ENCODE data around the gene IRF9.

Gene IRF9

GRCh38 chr14:24122898-24123297 is 38.2 kb upstream of the IRF9 start:
- Histone ChIP-seq H3K4me3 (ENCODE audit: low read length) (no peak overlapping the region), H3K79me2 (ENCODE audit: low read length) (no peaks in the 10 kb centered on the region), H3K4me1 (ENCODE audit: low read length) (no peaks in the 10 kb centered on the region), H2AFZ (ENCODE audit: low read length) (no peak overlapping the region), H3K27ac (ENCODE audit: low read length) (no peak overlapping the region), H3K9me3 (replicated peaks; ENCODE audit: insufficient read depth, low read length) (no peaks in the 10 kb centered on the region), H3F3A (ENCODE audit: insufficient read depth, low read length) (no peaks in the 10 kb centered on the region), H3K4me2 (ENCODE audit: low read depth, low read length) (no peak overlapping the region), H3K36me3 (replicated peaks; ENCODE audit: insufficient read depth, low read length) (no peaks in the 10 kb centered on the region), H3K27me3 (replicated peaks; ENCODE audit: insufficient read depth, low read length) (no peaks in the 10 kb centered on the region), H3K9ac (ENCODE audit: low read length) (no peak overlapping the region), H4K20me1 (ENCODE audit: insufficient read depth, low read length) (no peaks in the 10 kb centered on the region), H3K9me2 (replicated peaks; ENCODE audit: insufficient read depth, low read length) (no peaks in the 10 kb centered on the region)
- TF ChIP-seq CTCF (IDR thresholded peaks at IDR 0.05; ENCODE audit: low read length) (no peak), EZH2phosphoT487 (IDR thresholded peaks at IDR 0.05; ENCODE audit: low read length) (no peak), EZH2 (optimal IDR thresholded peaks at IDR 0.05; ENCODE audit: low read depth, low read length) (no peak)
- DNase-seq, result no peak

DNA sequence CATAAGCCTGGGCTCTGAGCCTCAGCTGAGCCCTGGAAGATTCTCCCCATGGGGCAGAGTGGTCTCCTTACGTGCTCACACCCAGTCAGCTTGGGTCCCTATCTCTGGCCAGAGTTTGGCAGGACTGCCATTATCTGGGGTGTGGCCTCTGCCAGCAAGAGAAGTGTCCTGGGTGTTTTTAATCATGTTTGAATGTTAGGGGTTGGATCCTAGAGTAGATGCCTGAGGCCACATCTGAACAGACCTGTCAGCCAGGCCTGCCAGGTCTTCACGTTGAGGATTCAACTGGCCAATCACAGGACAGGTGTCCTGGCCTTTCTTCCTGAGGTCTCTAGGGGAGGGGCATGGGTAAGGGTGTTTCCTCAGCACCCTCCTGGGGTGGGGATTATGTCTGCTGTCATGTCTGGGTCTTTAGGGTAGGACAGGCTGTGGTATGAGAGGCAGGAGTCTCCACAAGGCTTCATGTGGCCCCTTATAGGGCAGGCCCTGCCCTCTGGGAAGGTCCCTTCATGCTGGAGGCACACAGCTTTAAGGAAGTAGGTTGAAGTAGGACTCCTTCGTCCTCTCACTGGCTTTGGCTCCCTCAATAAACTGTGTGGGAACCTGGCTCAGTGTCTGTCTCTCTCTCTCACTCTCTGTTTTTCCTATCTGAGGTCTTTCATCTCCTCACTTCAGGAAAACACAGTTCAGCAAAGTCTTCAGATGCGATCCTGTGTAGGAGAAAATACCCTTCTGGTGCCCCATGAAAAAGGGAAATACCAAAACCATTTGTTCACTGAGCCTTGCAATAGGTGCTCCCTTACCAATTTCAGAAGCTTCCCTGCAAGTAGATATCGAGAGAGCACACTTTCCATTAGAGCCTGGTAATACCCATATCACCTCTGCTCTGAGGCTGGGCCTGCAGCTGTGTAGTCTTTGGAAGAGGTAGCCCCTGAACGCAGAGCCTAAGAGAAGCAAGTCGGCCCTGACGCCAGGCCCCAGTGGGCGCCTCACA is 37.3 kb upstream of the IRF9 start:
- Histone ChIP-seq H3K4me1 (ENCODE audit: low read length) (no peaks in the 10 kb centered on the region), H3K4me2 (ENCODE audit: low read depth, low read length) (no peak overlapping the region), H3K27me3 (replicated peaks; ENCODE audit: insufficient read depth, low read length) (no peaks in the 10 kb centered on the region), H3K79me2 (ENCODE audit: low read length) (no peaks in the 10 kb centered on the region), H3K4me3 (ENCODE audit: low read length) (no peak overlapping the region), H3K27ac (ENCODE audit: low read length) (no peak overlapping the region), H3F3A (ENCODE audit: insufficient read depth, low read length) (no peaks in the 10 kb centered on the region), H3K9ac (ENCODE audit: low read length) (no peak overlapping the region), H3K9me3 (replicated peaks; ENCODE audit: insufficient read depth, low read length) (no peaks in the 10 kb centered on the region), H4K20me1 (ENCODE audit: insufficient read depth, low read length) (no peaks in the 10 kb centered on the region), H3K36me3 (replicated peaks; ENCODE audit: insufficient read depth, low read length) (no peaks in the 10 kb centered on the region), H3K9me2 (replicated peaks; ENCODE audit: insufficient read depth, low read length) (no peaks in the 10 kb centered on the region), H2AFZ (ENCODE audit: low read length) (no peak overlapping the region)
- TF ChIP-seq EZH2phosphoT487 (IDR thresholded peaks at IDR 0.05; ENCODE audit: low read length) (no peak), EZH2 (optimal IDR thresholded peaks at IDR 0.05; ENCODE audit: low read depth, low read length) (no peak), CTCF (IDR thresholded peaks at IDR 0.05; ENCODE audit: low read length) (no peak)
- no peak for DNase-seq

GRCh38 chr14:24126939-24127338 is 34.1 kb upstream of the IRF9 start:
- H3K27ac ChIP-seq (ENCODE audit: low read length), result no peak overlapping the region
- no peaks in the 10 kb centered on the region for H3F3A ChIP-seq (ENCODE audit: insufficient read depth, low read length)
- H3K9ac ChIP-seq (ENCODE audit: low read length), result no peak overlapping the region
- no peaks in the 10 kb centered on the region for H4K20me1 ChIP-seq (ENCODE audit: insufficient read depth, low read length)
- TF ChIP-seq EZH2phosphoT487 (IDR thresholded peaks at IDR 0.05; ENCODE audit: low read length) (no peak), EZH2 (optimal IDR thresholded peaks at IDR 0.05; ENCODE audit: low read depth, low read length) (no peak), CTCF (IDR thresholded peaks at IDR 0.05; ENCODE audit: low read length) (no peak)
- H3K4me3 ChIP-seq (ENCODE audit: low read length), result no peak overlapping the region
- DNase-seq, result no peak
- H2AFZ ChIP-seq (ENCODE audit: low read length), result no peak overlapping the region
- H3K4me2 ChIP-seq (ENCODE audit: low read depth, low read length), result no peak overlapping the region
- no peaks in the 10 kb centered on the region for H3K4me1 ChIP-seq (ENCODE audit: low read length)
- no peaks in the 10 kb centered on the region for H3K9me2 ChIP-seq (replicated peaks; ENCODE audit: insufficient read depth, low read length)
- no peaks in the 10 kb centered on the region for H3K9me3 ChIP-seq (replicated peaks; ENCODE audit: insufficient read depth, low read length)
- H3K27me3 ChIP-seq (replicated peaks; ENCODE audit: insufficient read depth, low read length), result no peaks in the 10 kb centered on the region
- H3K79me2 ChIP-seq (ENCODE audit: low read length), result no peaks in the 10 kb centered on the region
- H3K36me3 ChIP-seq (replicated peaks; ENCODE audit: insufficient read depth, low read length), result no peaks in the 10 kb centered on the region
